NT2/D1 (cell line): ENCODE results near the gene CPXM2.

Experiments
- SUZ12 ChIP-seq: IDR thresholded peaks from 2 replicates; pipeline ENCODE4 v1.6.1; 2011; ENCODE audit not compliant: insufficient read length, insufficient read depth; ENCODE audit errors: extremely low read depth
- ZNF274 ChIP-seq: IDR thresholded peaks from 2 replicates; pipeline ENCODE4 v1.6.1; 2011; ENCODE audit warnings: mild to moderate bottlenecking, low read depth, low read length

DNA sequence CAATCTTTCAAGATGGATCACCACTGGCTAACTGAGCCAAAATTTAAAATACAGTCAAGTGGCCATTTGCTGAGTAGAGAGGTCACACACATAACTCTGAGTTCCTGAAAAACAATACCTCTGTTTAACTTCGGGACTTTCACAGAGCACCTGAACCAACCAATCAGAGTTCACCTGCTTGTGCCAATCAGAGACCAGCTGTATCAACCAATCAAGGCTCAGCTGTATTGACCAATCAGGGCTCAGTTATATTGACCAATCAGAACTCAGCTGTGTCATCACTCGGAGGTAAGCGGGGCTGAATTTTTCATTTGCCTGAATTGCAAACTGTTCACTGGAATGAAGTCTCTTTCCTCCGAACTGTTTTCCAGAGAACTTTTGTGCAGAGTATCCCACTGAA, 10.0 kb upstream of the CPXM2 start:
- TF ChIP-seq ZNF274 (no peak), SUZ12 (no peak)
